HG03521 (cell line): ENCODE measurements around the gene ZNF521.
"Not testable (repeated sequence)": the region's sequence is repeated elsewhere in the genome, so short reads cannot be mapped to it uniquely, and the experiment has no call there.

Experiments
- ATAC-seq: cut with Tn5 transposase; IDR thresholded peaks from one replicate; pipeline ENCODE4 v1.9.1; 2021; ENCODE audit warnings: mild to moderate bottlenecking, moderate library complexity; ENCODE audit not compliant: unreplicated experiment

The ZNF521 gene

DNA sequence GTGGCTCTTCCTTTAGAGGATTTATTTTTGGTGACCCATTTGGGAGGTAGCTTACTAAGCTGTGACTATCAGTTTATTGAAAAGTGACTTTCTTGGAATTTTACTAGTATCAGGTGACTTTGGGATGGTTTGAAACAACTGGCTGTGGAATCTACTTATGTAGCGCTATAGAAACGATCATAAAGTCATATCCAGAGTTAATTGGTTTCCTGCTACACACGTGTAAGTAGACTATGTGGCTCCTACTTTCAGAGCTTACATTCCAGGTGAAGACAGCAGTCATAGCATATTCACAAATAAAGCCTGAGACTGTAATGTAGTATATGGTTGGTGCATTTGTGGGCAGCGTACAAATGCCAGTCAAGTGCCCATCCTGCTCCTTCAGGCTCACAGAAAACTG, 308.9 kb downstream of the ZNF521 start:
- no peak for ATAC-seq

- ATAC-seq = no peak
Observed at GRCh38 chr18:25042641-25043051, 309.3 kb downstream of the ZNF521 start.

DNA sequence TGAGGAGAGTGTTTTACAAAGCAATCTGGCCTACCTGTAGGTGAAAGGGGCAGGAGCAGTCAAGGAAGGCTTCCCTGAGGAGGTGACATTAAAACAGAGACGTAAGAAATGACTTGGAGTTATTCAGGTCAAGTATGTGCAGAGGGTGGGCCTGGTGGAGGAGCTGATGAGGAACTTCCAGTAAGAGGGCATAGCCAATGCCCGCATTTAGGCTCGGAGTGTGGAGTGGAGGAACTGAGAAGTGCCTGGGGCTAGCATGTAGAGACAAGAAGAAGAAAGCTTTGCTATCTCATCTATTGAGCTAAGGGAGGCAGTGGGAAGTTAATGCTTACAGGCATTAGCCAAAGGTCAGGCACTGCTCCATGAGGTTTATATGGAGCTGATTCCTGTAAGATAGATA, 312.2 kb downstream of the ZNF521 start:
- no peak for ATAC-seq

DNA sequence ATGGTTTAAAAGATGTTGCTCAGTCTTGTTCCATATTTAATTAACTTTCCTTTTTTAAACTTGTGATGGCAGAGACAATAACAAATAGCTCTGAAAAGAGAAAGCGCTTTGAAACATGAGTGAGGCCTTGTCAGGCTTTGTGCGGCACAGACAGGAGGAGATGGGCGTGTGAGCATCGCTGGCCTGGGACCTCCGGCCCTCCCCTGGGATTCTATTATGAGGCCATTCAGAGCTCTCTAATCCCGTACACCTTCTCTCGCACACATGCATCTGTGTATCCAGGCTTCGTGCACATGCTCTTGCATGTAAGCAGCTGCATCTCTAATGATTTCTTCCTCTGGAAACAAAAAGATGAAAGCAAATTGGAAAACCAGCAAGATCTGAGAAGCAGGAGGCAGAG, 313.7 kb downstream of the ZNF521 start:
- ATAC-seq = no peak

GRCh38 chr18:25033747-25034471, 318.1 kb downstream of the ZNF521 start:
- ATAC-seq = no peak

GRCh38 chr18:25033175-25033574, 318.8 kb downstream of the ZNF521 start:
- ATAC-seq = not testable (repeated sequence)

DNA sequence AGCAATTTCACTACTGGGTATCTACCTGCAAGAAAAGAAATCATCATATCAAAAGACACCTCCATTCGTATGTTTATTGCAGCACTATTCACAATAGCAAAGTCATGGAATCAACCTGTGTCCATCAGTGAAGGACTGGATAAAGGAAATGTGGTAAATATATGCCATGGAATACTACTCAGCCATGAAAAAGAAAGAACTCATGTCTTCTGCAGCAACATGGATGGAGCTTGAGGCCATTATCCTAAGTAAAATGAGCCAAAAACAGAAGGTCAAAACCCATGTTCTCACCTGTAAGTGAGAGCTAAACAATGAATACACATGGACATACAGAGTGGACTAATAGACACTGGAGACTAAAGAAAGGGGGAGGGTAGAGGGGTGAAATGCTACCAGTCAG, 322.2 kb downstream of the ZNF521 start:
- ATAC-seq = no peak

- no peak for ATAC-seq
Observed at GRCh38 chr18:25019931-25020330, 332.0 kb downstream of the ZNF521 start.

DNA sequence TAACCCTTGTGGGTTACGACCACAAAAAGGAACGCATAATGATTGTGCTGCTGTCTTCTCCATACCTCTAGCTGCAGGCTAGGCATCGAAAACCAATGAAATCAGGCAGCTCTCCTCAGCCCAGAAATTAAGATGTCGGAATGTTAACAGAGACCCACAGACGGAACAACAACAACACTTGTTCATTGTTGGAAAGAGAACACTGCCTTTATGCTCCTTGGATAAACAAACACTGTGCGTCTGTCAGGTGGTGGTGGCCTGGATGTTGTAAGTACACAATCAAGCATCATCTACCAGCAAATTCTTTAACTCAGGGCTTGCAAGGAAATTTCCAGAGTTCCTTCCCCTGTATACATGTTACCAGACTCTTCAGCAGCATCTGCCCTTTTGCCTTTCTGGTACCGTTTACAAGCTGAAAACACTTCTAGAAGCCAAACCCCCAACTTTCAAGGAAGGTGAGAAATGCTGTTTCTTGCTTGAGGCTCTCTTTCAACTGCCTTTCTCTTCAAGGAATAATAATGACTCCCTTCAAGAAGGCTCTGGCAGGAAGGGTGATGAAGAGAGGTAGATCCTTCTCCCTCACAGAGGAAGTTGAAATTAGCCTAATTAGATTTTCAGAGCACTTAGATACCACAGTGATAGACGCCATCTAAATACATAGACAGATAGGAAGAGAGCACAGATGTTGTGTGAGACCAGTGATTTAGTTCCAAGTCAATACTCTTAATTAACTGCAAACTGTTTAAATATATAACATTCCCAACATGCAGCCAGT, 332.7 kb downstream of the ZNF521 start:
- ATAC-seq = no peak

DNA sequence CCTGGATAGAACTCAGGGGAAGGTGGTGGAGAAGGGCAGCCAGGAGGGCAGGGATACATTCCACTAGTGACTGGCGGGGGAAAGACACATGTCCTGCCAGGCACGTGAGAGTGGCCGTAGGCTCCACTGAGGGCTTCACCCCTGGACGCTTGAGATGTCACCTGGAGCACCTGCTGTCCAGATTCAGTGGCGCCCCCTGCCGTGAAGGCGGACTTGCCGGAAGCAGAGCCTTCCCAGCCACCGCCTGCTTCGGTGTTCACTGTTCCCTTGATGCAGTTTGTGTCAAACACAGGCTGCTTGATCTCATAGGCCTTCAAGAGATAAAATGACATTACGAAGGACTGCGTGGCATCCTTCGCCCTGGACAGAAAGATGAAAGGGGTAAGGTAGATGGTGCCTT, 335.3 kb downstream of the ZNF521 start:
- ATAC-seq = no peak

DNA sequence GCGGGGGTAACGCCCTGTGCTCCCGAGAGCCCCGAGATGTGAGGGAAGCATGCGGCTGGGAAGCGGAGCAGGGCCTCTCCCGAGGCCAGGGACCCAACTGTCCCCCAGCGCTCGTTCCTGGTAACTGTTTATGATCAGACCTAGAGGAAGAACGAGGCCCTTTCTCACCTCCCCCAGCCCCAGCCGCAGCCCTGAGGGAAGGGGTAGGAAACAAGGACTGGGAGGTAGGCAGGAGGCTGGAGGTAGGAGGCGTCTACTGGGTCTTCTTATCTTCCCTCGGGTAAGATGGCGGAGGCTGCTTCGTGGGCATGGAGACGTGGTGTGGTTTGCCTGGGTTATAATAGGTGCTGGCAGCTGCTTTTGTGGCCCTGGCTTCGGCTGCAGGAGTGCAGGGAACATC, 335.8 kb downstream of the ZNF521 start:
- no peak for ATAC-seq
